ENCODE data around the gene VAV3. TPM values are rescaled to one million over a fixed set of nuclear protein-coding genes. Genes with fewer than 3 reads are reported as not detected.

VAV3 gene
- total and polyA plus RNA-seq, 2 donors (not counting 1 experiment from before 2014, with no cell fraction given), result not detected

GRCh38 chr1:107666493-107666892 lies 298.5 kb downstream of the VAV3 start:
- Histone ChIP-seq H3K4me2 (ENCODE audit: extremely low read depth, insufficient read depth, low read length) (no peak overlapping the region), H3K27me3 (ENCODE audit: control insufficient read depth, insufficient read depth, low read length) (no peaks in the 10 kb centered on the region)
- TF ChIP-seq EZH2 (IDR thresholded peaks at IDR 0.05; ENCODE audit: low read length, missing control alignments) (no peak), CTCF (conservative IDR thresholded peaks at IDR 0.05 in 1 of 2, IDR thresholded peaks at IDR 0.05 in 1 of 2; ENCODE audit: low read depth in 1 of 2, low read length in 2 of 2) (no peak)

GRCh38 chr1:107664982-107665925 lies 299.7 kb downstream of the VAV3 start:
- H3K4me1 ChIP-seq (ENCODE audit: control insufficient read depth, extremely low read depth, insufficient read depth, low read length), result no peaks in the 10 kb centered on the region
- no peak overlapping the region for H3K27ac ChIP-seq (ENCODE audit: insufficient read depth, low read length)
- H3K36me3 ChIP-seq (ENCODE audit: control insufficient read depth, insufficient read depth, low read length), result no peaks in the 10 kb centered on the region
- H3K79me2 ChIP-seq (ENCODE audit: control insufficient read depth, insufficient read depth, low read length), result no peaks in the 10 kb centered on the region
- H3K9ac ChIP-seq (ENCODE audit: insufficient read depth, low read length), result no peak overlapping the region
- H2AFZ ChIP-seq (ENCODE audit: low read length), result no peak overlapping the region
- H3K4me3 ChIP-seq (replicated peaks in 1 of 4; ENCODE audit: control extremely low read depth in 1 of 4, insufficient read depth in 1 of 4, low read depth in 3 of 4, low read length in 4 of 4), result no peak overlapping the region
- no peak overlapping the region for H3K4me2 ChIP-seq (ENCODE audit: extremely low read depth, insufficient read depth, low read length)
- no peaks in the 10 kb centered on the region for H3K9me3 ChIP-seq (ENCODE audit: control insufficient read depth, insufficient read depth, low read depth, low read length)
- no peak for DNase-seq (ENCODE audit: low read depth in 2 of 2)
- no peaks in the 10 kb centered on the region for H3K27me3 ChIP-seq (ENCODE audit: control insufficient read depth, insufficient read depth, low read length)
- H4K20me1 ChIP-seq (ENCODE audit: control insufficient read depth, extremely low read depth, insufficient read depth, low read length), result no peaks in the 10 kb centered on the region
- no peak for TF ChIP-seq CTCF (conservative IDR thresholded peaks at IDR 0.05 in 1 of 2, IDR thresholded peaks at IDR 0.05 in 1 of 2; ENCODE audit: low read depth in 1 of 2, low read length in 2 of 2)
- TF ChIP-seq EZH2 (IDR thresholded peaks at IDR 0.05; ENCODE audit: low read length, missing control alignments), result no peak

More at GRCh38 chr1:107666493-107666892, 298.5 kb downstream of the VAV3 start:
- no peaks in the 10 kb centered on the region for H3K4me1 ChIP-seq (ENCODE audit: control insufficient read depth, extremely low read depth, insufficient read depth, low read length)
- H3K4me3 ChIP-seq (replicated peaks in 1 of 4; ENCODE audit: control extremely low read depth in 1 of 4, insufficient read depth in 1 of 4, low read depth in 3 of 4, low read length in 4 of 4), result no peak overlapping the region
- H3K36me3 ChIP-seq (ENCODE audit: control insufficient read depth, insufficient read depth, low read length), result no peaks in the 10 kb centered on the region
- no peak overlapping the region for H3K9ac ChIP-seq (ENCODE audit: insufficient read depth, low read length)
- no peaks in the 10 kb centered on the region for H4K20me1 ChIP-seq (ENCODE audit: control insufficient read depth, extremely low read depth, insufficient read depth, low read length)
- no peaks in the 10 kb centered on the region for H3K9me3 ChIP-seq (ENCODE audit: control insufficient read depth, insufficient read depth, low read depth, low read length)
- H2AFZ ChIP-seq (ENCODE audit: low read length), result no peak overlapping the region
- no peak overlapping the region for H3K27ac ChIP-seq (ENCODE audit: insufficient read depth, low read length)
- no peaks in the 10 kb centered on the region for H3K79me2 ChIP-seq (ENCODE audit: control insufficient read depth, insufficient read depth, low read length)
- no peak for DNase-seq (ENCODE audit: low read depth in 2 of 2)

- TF ChIP-seq EZH2 (IDR thresholded peaks at IDR 0.05; ENCODE audit: low read length, missing control alignments) (no peak), CTCF (conservative IDR thresholded peaks at IDR 0.05 in 1 of 2, IDR thresholded peaks at IDR 0.05 in 1 of 2; ENCODE audit: low read depth in 1 of 2, low read length in 2 of 2) (no peak)
- no peaks in the 10 kb centered on the region for H3K27me3 ChIP-seq (ENCODE audit: control insufficient read depth, insufficient read depth, low read length)
- H2AFZ ChIP-seq (ENCODE audit: low read length), result no peak overlapping the region
- H3K9ac ChIP-seq (ENCODE audit: insufficient read depth, low read length), result no peak overlapping the region
- H3K4me1 ChIP-seq (ENCODE audit: control insufficient read depth, extremely low read depth, insufficient read depth, low read length), result no peaks in the 10 kb centered on the region
- no peak for DNase-seq (ENCODE audit: low read depth in 2 of 2)
- no peak overlapping the region for H3K4me3 ChIP-seq (replicated peaks in 1 of 4; ENCODE audit: control extremely low read depth in 1 of 4, insufficient read depth in 1 of 4, low read depth in 3 of 4, low read length in 4 of 4)
- no peak overlapping the region for H3K4me2 ChIP-seq (ENCODE audit: extremely low read depth, insufficient read depth, low read length)
- H3K36me3 ChIP-seq (ENCODE audit: control insufficient read depth, insufficient read depth, low read length), result no peaks in the 10 kb centered on the region
- no peak overlapping the region for H3K27ac ChIP-seq (ENCODE audit: insufficient read depth, low read length)
- no peaks in the 10 kb centered on the region for H3K9me3 ChIP-seq (ENCODE audit: control insufficient read depth, insufficient read depth, low read depth, low read length)
- no peaks in the 10 kb centered on the region for H3K79me2 ChIP-seq (ENCODE audit: control insufficient read depth, insufficient read depth, low read length)
- no peaks in the 10 kb centered on the region for H4K20me1 ChIP-seq (ENCODE audit: control insufficient read depth, extremely low read depth, insufficient read depth, low read length)
These were observed 302.0 kb downstream of the VAV3 start for GRCh38 chr1:107662971-107663370.

Data from fibroblast of lung (primary cell).